Erythroblast (primary cell): ENCODE results near the gene PRKG1.

Source experiments
- GATA1 ChIP-seq: IDR thresholded peaks from 2 replicates; pipeline ENCODE4 v1.6.1; 2011; ENCODE audit warnings: low read depth, mild to moderate bottlenecking, control low read depth, low read length, moderate library complexity
- POLR2A ChIP-seq: IDR thresholded peaks from 2 replicates; pipeline ENCODE4 v1.6.1; 2011; ENCODE audit warnings: mild to moderate bottlenecking, low read length

DNA sequence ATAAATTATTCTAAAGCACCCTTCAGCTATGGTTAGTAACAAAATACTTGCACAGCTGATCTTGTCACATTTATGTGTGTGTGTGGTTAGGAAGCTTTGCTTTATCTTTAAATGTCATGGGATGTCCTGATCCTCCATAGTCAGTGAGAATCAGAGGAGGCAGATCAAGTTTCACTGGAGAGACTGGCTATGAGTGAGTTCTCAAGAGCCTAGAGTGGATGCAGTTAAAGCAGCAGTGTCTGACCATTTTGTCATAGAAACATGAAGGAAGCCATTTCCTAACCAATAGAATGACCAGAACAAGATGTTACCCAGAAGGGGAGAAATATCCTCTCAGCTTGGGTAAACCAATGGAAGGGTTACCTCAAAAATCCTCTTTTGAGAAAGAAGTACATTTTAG, 1032.6 kb downstream of the PRKG1 start:
- no peak for TF ChIP-seq POLR2A
- TF ChIP-seq GATA1: no peak
